Osteoblast (primary cell): Measurements from ENCODE around the gene FXYD4. TPM values are rescaled to one million over a fixed set of nuclear protein-coding genes. Genes with fewer than 3 reads are reported as not detected.

Source experiments
- DNase-seq: peaks from one replicate; pipeline ENCODE4 v3.0.0; 2011; ENCODE audit warnings: low spot score, mixed read lengths; ENCODE audit not compliant: insufficient read length; ENCODE audit errors: missing footprints
- H2AFZ ChIP-seq: 2 replicates; pipeline ENCODE4 v1.6.0; 2011; ENCODE audit warnings: mild to moderate bottlenecking, low read length
- H3K27ac ChIP-seq: 2 replicates; pipeline ENCODE4 v1.5.1; 2011; ENCODE audit warnings: mild to moderate bottlenecking, low read depth, low read length, moderate library complexity
- H3K27me3 ChIP-seq: 2 replicates; pipeline ENCODE4 v1.6.0; 2012; ENCODE audit warnings: mild to moderate bottlenecking, control low read depth, inconsistent platforms, low read length, moderate library complexity; ENCODE audit not compliant: insufficient read depth
- H3K36me3 ChIP-seq: 2 replicates; pipeline ENCODE4 v1.5.1; 2011; ENCODE audit warnings: mild to moderate bottlenecking, low read length, control low read depth, moderate library complexity; ENCODE audit not compliant: insufficient read depth
- H3K4me1 ChIP-seq: 2 replicates; pipeline ENCODE4 v1.5.1; 2011; ENCODE audit warnings: mild to moderate bottlenecking, low read length, control low read depth, moderate library complexity; ENCODE audit not compliant: insufficient read depth
- H3K4me2 ChIP-seq: 2 replicates; pipeline ENCODE4 v1.6.0; 2011; ENCODE audit warnings: mild to moderate bottlenecking, low read length; ENCODE audit not compliant: insufficient read depth
- H3K4me3 ChIP-seq: fragments of 200-600 bp; sonication (generic); 3 replicates; pipeline ENCODE4 v1.5.1; 2012; ENCODE audit warnings: mild to moderate bottlenecking, low read length, inconsistent platforms; ENCODE audit not compliant: insufficient read depth
- H3K79me2 ChIP-seq: 2 replicates; pipeline ENCODE4 v1.6.0; 2012; ENCODE audit warnings: mild to moderate bottlenecking, low read length, control low read depth, inconsistent platforms; ENCODE audit not compliant: insufficient read depth
- H3K9me3 ChIP-seq: 2 replicates; pipeline ENCODE4 v1.5.1; 2011; ENCODE audit warnings: low read depth, low read length, control low read depth
- H4K20me1 ChIP-seq: 2 replicates; pipeline ENCODE4 v1.6.0; 2012; ENCODE audit warnings: mild to moderate bottlenecking, low read length, control low read depth; ENCODE audit not compliant: insufficient read depth
- CTCF ChIP-seq: IDR thresholded peaks from 2 replicates; pipeline ENCODE4 v1.5.1; 2011; ENCODE audit warnings: mild to moderate bottlenecking, low read depth, low read length, moderate library complexity; ENCODE audit errors: extremely low read depth
- total RNA-seq: library from RNA; depleted of rRNA; stranded (reverse); fragments of >200 nt; gene quantifications from 2 replicates; pipeline ENCODE4 v1.2.3, GENCODE V29; 2012

The FXYD4 gene
- total RNA-seq, 1 donor: not detected

GRCh38 chr10:43399320-43400310 is 28.2 kb downstream of the FXYD4 start:
- Histone ChIP-seq H3K27ac (peak overlapping the region; percentile 57), H3K4me2 (peak overlapping the region; percentile 3), H3K9me3 (no peaks in the 10 kb centered on the region), H3K4me3 (no peak overlapping the region), H3K27me3 (no peaks in the 10 kb centered on the region), H3K36me3 (peaks cover 8% of the 10 kb centered on the region), H3K4me1 (peaks cover 47% of the 10 kb centered on the region), H3K79me2 (peaks cover 98% of the 10 kb centered on the region), H2AFZ (no peak overlapping the region), H4K20me1 (peaks cover 81% of the 10 kb centered on the region)
- TF ChIP-seq CTCF: no peak
- peak; percentile 84 for DNase-seq

GRCh38 chr10:43401627-43402026 is 30.2 kb downstream of the FXYD4 start:
- DNase-seq: peak; percentile 78
- H3K79me2 ChIP-seq: peaks cover 98% of the 10 kb centered on the region
- no peak for TF ChIP-seq CTCF
- H3K36me3 ChIP-seq: peaks cover 6% of the 10 kb centered on the region
- H3K4me1 ChIP-seq: peaks cover 52% of the 10 kb centered on the region
- H3K9me3 ChIP-seq: no peaks in the 10 kb centered on the region
- no peaks in the 10 kb centered on the region for H3K27me3 ChIP-seq
- peak overlapping the region; percentile 31 for H3K27ac ChIP-seq
- H2AFZ ChIP-seq: no peak overlapping the region
- H3K4me2 ChIP-seq: no peak overlapping the region
- H4K20me1 ChIP-seq: peaks cover 80% of the 10 kb centered on the region
- no peak overlapping the region for H3K4me3 ChIP-seq

- peaks cover 100% of the 10 kb centered on the region for H3K79me2 ChIP-seq
- DNase-seq: no peak
- H3K4me3 ChIP-seq: no peak overlapping the region
- H3K27ac ChIP-seq: peak overlapping the region; percentile 31
- no peaks in the 10 kb centered on the region for H3K9me3 ChIP-seq
- H3K4me2 ChIP-seq: no peak overlapping the region
- no peak overlapping the region for H2AFZ ChIP-seq
- peaks cover 83% of the 10 kb centered on the region for H4K20me1 ChIP-seq
- H3K27me3 ChIP-seq: no peaks in the 10 kb centered on the region
- peaks cover 6% of the 10 kb centered on the region for H3K36me3 ChIP-seq
- no peak for TF ChIP-seq CTCF
- H3K4me1 ChIP-seq: peaks cover 52% of the 10 kb centered on the region
These were observed 30.7 kb downstream of the FXYD4 start for GRCh38 chr10:43402176-43402575.

DNA sequence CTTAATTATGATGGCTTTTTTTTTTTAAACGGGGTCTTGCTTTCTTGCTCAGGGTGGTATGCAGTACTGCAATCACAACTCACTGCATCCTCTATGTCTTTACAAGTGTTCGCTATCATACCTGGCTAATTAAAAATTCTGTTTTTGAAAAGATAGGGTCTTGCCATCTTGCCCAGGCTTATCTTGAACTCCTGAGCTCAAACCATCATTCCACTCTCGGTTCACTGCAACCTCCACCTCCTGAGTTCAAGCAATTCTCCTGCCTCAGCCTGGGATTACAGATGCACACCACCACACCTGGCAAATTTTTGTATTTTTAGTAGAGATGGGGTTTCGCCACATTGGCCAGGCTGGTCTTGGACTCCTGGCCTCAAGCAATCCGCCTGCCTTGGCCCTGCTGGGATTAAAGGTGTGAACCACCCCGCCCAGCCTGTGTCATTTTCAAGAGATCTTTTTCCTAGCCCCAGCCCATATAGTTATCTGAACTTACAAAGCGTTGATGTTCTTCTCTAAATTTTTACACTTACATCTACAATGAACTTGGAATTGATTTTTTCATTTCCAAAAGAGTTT is 31.5 kb downstream of the FXYD4 start:
- peaks cover 6% of the 10 kb centered on the region for H3K36me3 ChIP-seq
- no peaks in the 10 kb centered on the region for H3K9me3 ChIP-seq
- DNase-seq: no peak
- no peak overlapping the region for H3K4me2 ChIP-seq
- H2AFZ ChIP-seq: no peak overlapping the region
- H3K79me2 ChIP-seq: peaks cover 96% of the 10 kb centered on the region
- H3K27ac ChIP-seq: no peak overlapping the region
- H3K4me3 ChIP-seq: no peak overlapping the region
- no peaks in the 10 kb centered on the region for H3K27me3 ChIP-seq
- H4K20me1 ChIP-seq: peaks cover 78% of the 10 kb centered on the region
- no peak for TF ChIP-seq CTCF
- H3K4me1 ChIP-seq: peaks cover 45% of the 10 kb centered on the region
